ENCODE measurements around the gene PLCB1. TPM values are rescaled to one million over a fixed set of nuclear protein-coding genes. Genes with fewer than 3 reads are reported as not detected.
A peak's percentile ranks its signal among the peaks of the same experiment; 100 is the strongest.
"Not testable (repeated sequence)": the region's sequence is repeated elsewhere in the genome, so short reads cannot be mapped to it uniquely, and the experiment has no call there.

The PLCB1 gene
- polyA plus RNA-seq, 3 donors, result 36.5 to 51.1 (median 46.4) TPM

DNA sequence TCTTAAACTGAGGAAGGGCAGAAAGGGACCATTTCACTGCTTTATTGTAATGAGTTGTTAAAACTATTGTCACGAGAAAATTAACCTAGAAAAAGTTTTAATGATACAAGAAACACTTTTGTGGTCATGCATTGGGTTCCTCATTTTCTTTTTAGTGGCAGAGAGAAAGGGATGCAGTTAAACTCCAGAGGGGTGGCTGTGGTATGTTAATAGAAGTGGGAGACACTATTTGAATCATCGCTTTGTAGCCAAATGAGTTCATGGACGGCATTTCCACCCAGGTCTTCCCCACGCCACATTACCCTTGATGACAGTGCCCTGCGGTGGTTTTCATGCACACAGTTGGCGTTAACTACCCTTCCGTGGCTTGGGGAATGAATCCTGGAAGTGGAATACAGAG lies 235.6 kb downstream of the PLCB1 start:
- no peak for DNase-seq (ENCODE audit: extremely low read depth in 1 of 11, low read depth in 9 of 11, low spot score in 4 of 11)

DNA sequence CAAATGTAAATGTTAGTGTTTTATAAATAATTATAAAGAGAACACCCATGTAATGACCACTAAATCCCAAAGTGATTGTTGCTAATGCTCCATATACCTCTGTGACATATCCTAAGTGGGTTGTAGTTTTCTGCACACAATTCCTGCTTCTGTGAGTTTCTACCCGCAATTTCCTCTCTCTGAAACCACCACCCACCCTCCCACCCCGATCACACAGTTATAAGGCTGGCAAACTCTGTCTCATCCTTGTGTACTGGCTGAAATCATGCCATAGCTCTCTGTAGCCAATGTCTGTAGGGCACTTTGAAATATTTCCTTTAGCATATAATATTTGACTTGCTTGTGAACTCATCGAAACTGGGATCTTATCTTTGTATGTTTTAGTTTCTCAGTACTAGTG lies 236.6 kb downstream of the PLCB1 start:
- DNase-seq (ENCODE audit: extremely low read depth in 1 of 11, low read depth in 9 of 11, low spot score in 4 of 11), result no peak

DNA sequence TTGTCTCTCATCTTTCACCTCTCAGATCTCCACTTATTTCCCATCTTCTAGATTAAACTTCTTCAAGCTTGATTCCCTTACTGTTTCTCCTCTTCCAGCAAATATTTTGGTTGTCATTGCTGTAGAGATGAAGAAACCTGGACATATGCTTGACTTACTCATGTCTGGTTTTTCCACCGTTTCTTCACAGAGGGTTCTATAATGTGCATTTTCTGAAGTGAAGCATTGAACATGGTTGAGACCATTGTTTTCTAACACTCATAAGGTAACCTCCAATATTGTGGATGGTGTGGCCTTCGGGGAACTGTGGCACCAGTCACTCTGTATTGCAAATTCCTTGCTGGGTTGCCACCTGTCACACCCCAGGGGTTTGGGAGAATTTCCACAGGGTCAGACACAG lies 237.2 kb downstream of the PLCB1 start:
- no peak for DNase-seq (ENCODE audit: extremely low read depth in 1 of 11, low read depth in 9 of 11, low spot score in 4 of 11)

DNA sequence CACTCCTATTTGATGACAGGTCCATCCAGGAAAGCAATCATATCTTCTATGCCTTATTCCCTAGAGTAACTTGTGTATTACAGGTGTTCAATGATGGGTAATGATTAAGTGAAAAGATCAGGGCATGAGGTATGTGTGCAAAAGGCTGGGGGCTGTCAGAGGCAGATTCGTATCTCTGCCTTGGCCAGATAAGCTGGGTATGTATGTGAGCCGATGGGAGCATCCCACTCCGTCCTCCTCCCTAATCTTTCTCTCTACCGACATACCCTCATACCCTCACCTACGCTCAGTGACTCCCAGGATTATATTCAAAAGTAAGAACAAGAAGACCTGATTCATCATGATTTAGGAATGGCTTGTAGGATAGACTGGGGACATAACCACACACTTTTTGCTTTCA lies 238.7 kb downstream of the PLCB1 start:
- DNase-seq (ENCODE audit: extremely low read depth in 1 of 11, low read depth in 9 of 11, low spot score in 4 of 11), result no peak

GRCh38 chr20:8372824-8373380 lies 240.8 kb downstream of the PLCB1 start:
- no peak for DNase-seq (ENCODE audit: extremely low read depth in 1 of 11, low read depth in 9 of 11, low spot score in 4 of 11)

- DNase-seq (ENCODE audit: extremely low read depth in 1 of 11, low read depth in 9 of 11, low spot score in 4 of 11), result no peak
Measured at GRCh38 chr20:8373579-8373978, 241.5 kb downstream of the PLCB1 start.

DNA sequence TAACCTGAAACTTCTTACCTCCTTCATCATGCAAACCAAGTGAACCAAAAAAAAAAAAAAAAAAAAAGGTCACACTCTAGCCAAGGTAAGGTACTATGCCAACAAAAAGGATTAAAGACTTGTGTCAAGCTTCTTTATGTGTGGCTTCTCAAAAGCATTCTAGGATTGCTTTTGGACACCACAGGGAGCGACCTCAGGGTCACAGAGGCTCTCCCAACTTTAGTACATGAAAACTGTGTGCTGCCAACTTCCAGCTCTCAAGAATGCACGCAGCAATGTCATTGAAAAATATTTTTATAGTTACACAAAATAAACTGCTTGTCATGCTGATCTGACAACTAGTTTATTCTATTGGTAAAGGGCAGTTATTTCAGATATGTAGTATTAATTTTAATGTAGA lies 243.8 kb downstream of the PLCB1 start:
- no peak for DNase-seq (ENCODE audit: extremely low read depth in 1 of 11, low read depth in 9 of 11, low spot score in 4 of 11)

- DNase-seq (ENCODE audit: extremely low read depth in 1 of 11, low read depth in 9 of 11, low spot score in 4 of 11), result no peak
Measured at GRCh38 chr20:8376940-8377339, 244.9 kb downstream of the PLCB1 start.

GRCh38 chr20:8379125-8379524 lies 247.1 kb downstream of the PLCB1 start:
- not testable (repeated sequence) for DNase-seq (ENCODE audit: extremely low read depth in 1 of 11, low read depth in 9 of 11, low spot score in 4 of 11)

DNA sequence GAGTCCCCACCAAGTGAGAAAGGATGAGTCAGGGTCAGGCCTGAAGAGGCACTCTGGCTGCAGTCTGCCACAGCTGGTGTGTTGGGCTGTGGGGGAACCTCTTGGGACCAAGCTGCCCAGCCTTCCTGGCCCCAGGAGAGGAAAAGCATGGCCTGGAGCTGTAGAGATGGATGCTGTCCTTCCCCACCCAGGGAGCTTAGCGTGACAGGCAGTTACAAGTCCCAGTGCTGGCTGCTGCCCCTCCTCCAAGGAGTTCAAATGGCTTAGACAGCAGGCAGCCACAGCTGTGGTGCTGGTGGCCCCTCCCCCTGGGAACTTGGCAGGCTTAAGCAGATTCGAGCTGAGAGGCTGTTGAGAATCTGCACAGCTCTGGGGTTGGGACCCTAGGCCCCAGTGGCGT lies 253.2 kb downstream of the PLCB1 start:
- DNase-seq (ENCODE audit: extremely low read depth in 1 of 11, low read depth in 9 of 11, low spot score in 4 of 11), result peak in 2 of 11 donors; percentile 19 to 29

DNA sequence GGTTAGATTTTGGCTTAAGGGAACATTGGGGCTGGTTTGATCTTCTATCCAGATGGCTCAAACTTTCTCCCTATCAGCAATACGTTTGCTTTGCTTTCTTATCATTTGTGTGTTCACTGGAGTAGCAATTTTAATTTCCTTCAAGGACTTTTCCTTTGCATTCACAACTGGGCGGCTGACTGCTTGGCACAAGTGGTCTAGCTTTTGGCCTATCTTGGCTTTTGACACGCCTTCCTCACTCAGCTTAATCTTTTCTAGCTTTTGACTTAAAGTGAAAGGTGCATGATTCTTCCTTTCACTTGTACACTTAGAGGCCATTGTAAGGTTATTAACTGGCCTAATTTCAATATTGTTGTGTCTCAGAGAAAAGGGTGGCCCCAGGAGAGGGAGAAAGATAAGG lies 254.9 kb downstream of the PLCB1 start:
- no peak for DNase-seq (ENCODE audit: extremely low read depth in 1 of 11, low read depth in 9 of 11, low spot score in 4 of 11)

DNA sequence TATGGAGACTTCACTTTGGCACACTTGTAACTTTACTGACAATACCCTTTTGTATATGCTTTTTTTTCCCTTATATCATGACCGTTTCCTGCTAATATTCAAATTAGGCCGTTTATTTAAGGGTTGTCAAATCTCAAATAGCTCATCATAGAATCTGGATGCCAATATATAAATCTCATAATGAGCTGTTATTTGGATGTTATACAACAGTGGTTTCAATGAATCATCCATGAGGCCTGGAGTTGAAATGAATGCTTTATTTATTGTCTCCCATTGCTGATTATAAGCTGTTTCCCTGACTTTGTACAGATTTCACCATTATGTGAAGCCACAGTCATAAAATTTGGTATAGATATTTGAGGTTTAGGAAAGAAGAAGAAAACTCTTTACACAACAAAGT lies 256.1 kb downstream of the PLCB1 start:
- no peak for DNase-seq (ENCODE audit: extremely low read depth in 1 of 11, low read depth in 9 of 11, low spot score in 4 of 11)

DNA sequence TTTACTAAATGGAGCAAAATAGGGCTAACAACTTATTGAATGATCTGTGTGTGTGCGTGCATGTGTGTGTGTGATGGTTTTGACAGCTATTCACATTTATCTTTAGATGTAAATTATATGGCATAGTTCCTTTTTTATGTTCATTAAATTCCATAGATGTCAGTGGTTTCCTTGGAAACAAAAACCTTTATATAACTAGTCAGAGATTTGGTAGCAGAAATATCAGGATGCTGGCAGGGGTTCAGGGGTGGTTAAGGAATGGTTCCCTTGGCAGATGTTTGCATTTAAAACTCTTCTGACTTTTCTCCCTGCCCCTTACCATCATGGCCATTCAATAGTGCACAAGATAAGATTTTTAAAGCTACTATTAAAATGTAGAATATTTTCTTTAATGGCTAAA lies 256.6 kb downstream of the PLCB1 start:
- DNase-seq (ENCODE audit: extremely low read depth in 1 of 11, low read depth in 9 of 11, low spot score in 4 of 11), result no peak

DNA sequence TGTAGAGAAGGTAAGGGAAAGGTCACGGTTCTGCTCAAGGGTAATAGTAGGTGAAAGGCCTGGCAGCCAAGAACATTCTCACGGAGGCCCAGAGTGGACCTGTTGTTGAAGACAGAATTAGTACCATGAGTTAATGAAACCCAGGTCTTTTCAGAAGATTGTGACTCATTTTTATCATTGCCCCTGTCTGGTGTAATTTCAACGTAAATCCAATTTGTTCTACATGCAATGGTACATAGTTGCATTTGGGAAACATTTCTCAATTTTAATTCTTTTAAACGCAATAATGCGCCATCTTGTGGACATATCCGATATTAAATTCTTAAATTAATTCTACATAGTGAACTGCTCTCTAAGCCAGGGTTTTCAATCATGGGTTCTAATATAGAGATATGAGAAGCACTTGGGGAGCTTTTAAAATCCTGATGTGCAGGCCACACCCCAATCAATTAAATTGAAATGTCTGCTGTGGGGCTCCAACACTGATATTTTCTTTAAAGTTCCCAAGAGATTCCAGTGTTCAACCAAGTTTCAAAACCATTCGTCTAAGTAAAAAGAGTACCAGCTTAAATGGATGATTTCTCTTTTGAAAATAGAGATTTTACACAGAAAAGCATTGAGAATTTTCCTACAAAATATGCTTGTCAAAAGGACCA lies 257.4 kb downstream of the PLCB1 start:
- DNase-seq (ENCODE audit: extremely low read depth in 1 of 11, low read depth in 9 of 11, low spot score in 4 of 11), result peak in 9 of 11 donors; percentile 29 to 64 (median 44)

DNA sequence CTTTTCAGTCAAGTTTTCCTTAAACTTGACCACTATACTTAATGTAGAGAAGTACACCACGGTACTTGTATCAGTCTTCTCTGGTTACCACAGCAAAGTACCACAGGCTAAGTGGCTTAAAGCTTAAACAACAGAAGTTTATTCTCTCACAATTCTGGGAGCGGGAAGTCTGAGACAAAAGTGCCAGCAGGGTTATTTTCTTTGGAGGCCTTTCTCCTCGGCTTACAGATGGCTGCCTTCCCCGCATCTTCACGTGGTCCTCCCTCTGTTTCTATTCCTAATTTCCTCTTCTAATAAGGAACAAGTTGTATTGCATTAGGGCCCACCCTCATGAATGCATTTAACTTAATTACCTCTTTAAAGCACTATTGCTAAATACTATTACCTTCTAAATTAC lies 258.0 kb downstream of the PLCB1 start:
- no peak for DNase-seq (ENCODE audit: extremely low read depth in 1 of 11, low read depth in 9 of 11, low spot score in 4 of 11)

GRCh38 chr20:8390500-8390899 lies 258.4 kb downstream of the PLCB1 start:
- DNase-seq (ENCODE audit: extremely low read depth in 1 of 11, low read depth in 9 of 11, low spot score in 4 of 11), result no peak

- no peak for DNase-seq (ENCODE audit: extremely low read depth in 1 of 11, low read depth in 9 of 11, low spot score in 4 of 11)
Measured at GRCh38 chr20:8393381-8393780, 261.3 kb downstream of the PLCB1 start.

GRCh38 chr20:8394308-8394945 lies 262.4 kb downstream of the PLCB1 start:
- DNase-seq (ENCODE audit: extremely low read depth in 1 of 11, low read depth in 9 of 11, low spot score in 4 of 11), result no peak

DNA sequence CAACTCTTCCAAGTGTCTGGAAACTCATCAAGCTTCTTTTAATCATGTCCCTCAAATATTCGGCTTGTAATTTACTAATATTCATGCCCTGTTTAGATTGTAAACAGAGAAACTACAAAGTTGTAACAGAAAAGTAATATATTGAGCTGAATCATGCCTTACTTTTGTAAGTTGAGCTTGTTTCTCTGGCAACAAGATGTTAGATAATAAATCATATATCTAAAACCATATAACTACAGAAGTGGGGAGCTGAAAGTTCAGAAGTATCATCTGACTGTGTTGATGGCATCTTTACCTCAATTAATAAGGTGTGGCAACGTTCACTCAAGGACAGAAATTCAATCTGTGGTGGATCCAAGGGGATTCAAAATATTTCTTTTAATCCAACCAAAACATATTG lies 263.9 kb downstream of the PLCB1 start:
- DNase-seq (ENCODE audit: extremely low read depth in 1 of 11, low read depth in 9 of 11, low spot score in 4 of 11), result no peak

DNA sequence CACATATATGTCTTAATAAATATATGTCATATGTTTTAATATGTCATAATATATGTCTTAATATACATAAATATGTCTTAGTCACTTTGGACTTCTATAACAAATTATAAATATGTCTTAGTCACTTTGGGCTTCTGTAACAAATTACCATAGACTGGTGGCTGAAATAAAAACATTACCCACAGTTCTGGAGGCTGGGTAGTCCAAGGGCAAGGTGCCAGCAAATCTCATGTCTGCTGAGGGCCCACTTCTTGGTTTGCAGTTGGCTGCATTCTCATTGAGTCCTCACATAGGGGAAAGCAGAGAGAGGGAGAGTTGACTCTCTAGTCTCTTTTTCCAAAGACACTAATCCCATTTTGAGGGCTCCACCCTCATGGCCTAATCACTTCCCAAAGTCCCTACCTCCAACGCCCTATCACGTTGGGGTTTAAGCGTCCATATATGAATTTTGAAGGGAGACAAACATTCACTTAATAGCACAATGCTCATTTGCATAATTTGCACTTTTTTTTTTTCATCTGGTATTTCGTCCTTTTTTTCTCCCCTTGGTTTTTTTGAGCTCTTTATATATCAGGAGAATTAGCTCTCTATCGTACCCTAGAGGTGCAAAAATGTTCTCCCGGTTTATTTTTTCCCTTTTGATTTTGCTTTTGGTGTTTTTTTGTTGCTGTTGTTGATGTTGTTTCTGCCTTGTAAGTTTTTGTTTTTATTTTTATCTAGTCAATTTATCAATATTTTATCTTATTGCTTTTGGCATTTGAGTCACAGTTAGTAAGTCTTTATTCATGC lies 266.4 kb downstream of the PLCB1 start:
- no peak for DNase-seq (ENCODE audit: extremely low read depth in 1 of 11, low read depth in 9 of 11, low spot score in 4 of 11)

Measured in renal cortex interstitium (tissue), 11 donors.